Mesendoderm (in vitro differentiated cells): ENCODE measurements around the gene SLIT3.

Experiments used
- DNase-seq: peaks from one replicate; pipeline ENCODE4 v3.0.0; 2013
- H2AK5ac ChIP-seq: 2 replicates; pipeline ENCODE4 v1.6.1; 2013; ENCODE audit warnings: low read length, inconsistent platforms
- H2BK120ac ChIP-seq: 2 replicates; pipeline ENCODE4 v1.6.1; 2013; ENCODE audit warnings: low read depth, mild to moderate bottlenecking, low read length, moderate library complexity, mixed read lengths
- H2BK15ac ChIP-seq: replicated peaks from 2 replicates; pipeline ENCODE4 v1.6.1; 2013; ENCODE audit warnings: low read depth, mild to moderate bottlenecking, moderate library complexity
- H2BK5ac ChIP-seq: 2 replicates; pipeline ENCODE4 v1.6.1; 2013; ENCODE audit warnings: low read length, inconsistent platforms
- H3K18ac ChIP-seq: 2 replicates; pipeline ENCODE4 v1.6.1; 2013; ENCODE audit warnings: mild to moderate bottlenecking, low read length, mixed read lengths
- H3K23ac ChIP-seq: one replicate; pipeline ENCODE4 v1.6.1; 2013; ENCODE audit warnings: low read length
- H3K27ac ChIP-seq: 2 replicates; pipeline ENCODE4 v1.5.1; 2013; ENCODE audit warnings: low read depth, mild to moderate bottlenecking, inconsistent platforms, low read length, moderate library complexity
- H3K27me3 ChIP-seq: 2 replicates; pipeline ENCODE4 v1.6.1; 2013; ENCODE audit warnings: low read length, control low read depth, mild to moderate bottlenecking, inconsistent platforms; ENCODE audit not compliant: insufficient read depth, poor library complexity
- H3K36me3 ChIP-seq: 2 replicates; pipeline ENCODE4 v1.6.1; 2013; ENCODE audit warnings: low read length, inconsistent platforms; ENCODE audit not compliant: control insufficient read depth, insufficient read depth
- H3K4ac ChIP-seq: one replicate; pipeline ENCODE4 v1.6.1; 2013; ENCODE audit warnings: low read depth, mild to moderate bottlenecking, low read length, moderate library complexity
- H3K4me1 ChIP-seq: 2 replicates; pipeline ENCODE4 v1.6.1; 2013; ENCODE audit warnings: low read depth, low read length, inconsistent platforms; ENCODE audit not compliant: control insufficient read depth
- H3K4me2 ChIP-seq: 2 replicates; pipeline ENCODE4 v1.6.1; 2013; ENCODE audit warnings: low read length
- H3K4me3 ChIP-seq: 2 replicates; pipeline ENCODE4 v1.5.1; 2013; ENCODE audit warnings: mild to moderate bottlenecking, low read length
- H3K56ac ChIP-seq: one replicate; pipeline ENCODE4 v1.6.1; 2013; ENCODE audit warnings: low read length
- H3K79me1 ChIP-seq: 2 replicates; pipeline ENCODE4 v1.6.1; 2013; ENCODE audit warnings: low read length, inconsistent platforms
- H3K79me2 ChIP-seq: 2 replicates; pipeline ENCODE4 v1.6.1; 2013; ENCODE audit warnings: mild to moderate bottlenecking, low read length; ENCODE audit not compliant: control insufficient read depth, insufficient read depth
- H3K9ac ChIP-seq: 2 replicates; pipeline ENCODE4 v1.6.1; 2013; ENCODE audit warnings: low read length, inconsistent platforms
- H4K5ac ChIP-seq: one replicate; pipeline ENCODE4 v1.6.1; 2013; ENCODE audit warnings: low read length
- H4K8ac ChIP-seq: one replicate; pipeline ENCODE4 v1.6.1; 2013; ENCODE audit warnings: low read depth, mild to moderate bottlenecking, control low read depth, low read length, moderate library complexity
- WGBS: extraction: QIAGEN DNeasy Blood & Tissue Kit; methylation state at CpG from one replicate; pipeline ENCODE4 v1.1.7; 2013; ENCODE audit warnings: low lambda C conversion rate, missing lambda C conversion rate; ENCODE audit not compliant: insufficient coverage; ENCODE audit errors: extremely low coverage; 5-methylcytosine and 5-hydroxymethylcytosine counted together

SLIT3 gene

DNA sequence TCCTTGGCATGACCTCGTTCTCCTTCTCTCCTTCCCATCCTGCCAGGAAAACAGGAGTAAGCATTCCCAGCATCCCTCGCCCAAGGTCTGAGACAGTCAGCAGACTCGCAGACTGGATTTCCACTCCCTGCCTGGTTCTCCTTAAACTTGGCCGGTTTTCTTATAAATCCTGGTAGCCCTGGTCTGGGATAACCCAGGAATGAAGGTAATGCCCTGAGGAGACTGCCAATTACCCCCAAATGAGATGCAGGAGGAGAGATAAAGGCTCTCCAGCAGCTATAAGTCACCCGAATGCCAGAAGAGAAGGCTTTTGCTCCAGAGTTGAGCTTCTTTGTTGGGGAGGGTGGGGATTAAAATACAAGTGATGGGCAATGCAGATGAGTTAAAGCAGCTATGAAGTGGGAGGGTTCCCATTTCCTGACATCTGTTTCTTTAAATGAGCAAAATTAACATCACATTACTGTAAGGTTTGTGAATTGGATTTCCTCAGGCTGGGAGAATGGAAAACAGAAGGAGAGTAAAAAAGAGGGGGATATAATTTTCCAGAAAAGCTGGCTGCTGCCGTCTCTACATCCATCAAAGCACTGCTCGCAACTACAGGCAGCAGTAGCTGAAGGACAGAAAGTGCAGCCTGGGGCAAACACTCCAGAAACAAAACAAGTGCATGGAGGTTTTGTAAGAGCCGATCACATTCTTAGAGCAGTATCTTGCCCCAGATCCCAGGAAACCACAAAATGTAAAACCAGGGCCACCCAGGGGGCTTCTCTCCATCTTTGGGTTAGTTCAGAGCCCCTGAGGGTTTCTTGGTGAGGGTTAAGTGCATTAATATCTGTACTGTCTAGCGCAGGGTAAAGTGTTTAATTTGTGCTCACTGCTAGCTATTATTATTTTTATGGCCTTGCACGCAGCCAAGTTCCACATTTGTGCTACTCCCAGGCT is 544.2 kb downstream of the SLIT3 start:
- H3K4me3 ChIP-seq, result no peak overlapping the region
- no peaks in the 10 kb centered on the region for H3K79me1 ChIP-seq
- H4K8ac ChIP-seq, result no peak overlapping the region
- H3K23ac ChIP-seq, result no peak overlapping the region
- H3K27me3 ChIP-seq, result no peaks in the 10 kb centered on the region
- no peak overlapping the region for H2BK15ac ChIP-seq
- WGBS, result no CpG with 5 or more reads among the region's 10 CpGs
- H3K79me2 ChIP-seq, result no peaks in the 10 kb centered on the region
- no peak overlapping the region for H3K4me2 ChIP-seq
- H2BK5ac ChIP-seq, result no peak overlapping the region
- no peak overlapping the region for H2AK5ac ChIP-seq
- no peak overlapping the region for H3K56ac ChIP-seq
- DNase-seq, result no peak
- no peak overlapping the region for H3K9ac ChIP-seq
- H3K18ac ChIP-seq, result no peak overlapping the region
- H4K5ac ChIP-seq, result no peak overlapping the region
- H3K36me3 ChIP-seq, result no peaks in the 10 kb centered on the region
- H3K4ac ChIP-seq, result no peak overlapping the region
- H3K4me1 ChIP-seq, result no peaks in the 10 kb centered on the region
- H3K27ac ChIP-seq, result no peak overlapping the region
- H2BK120ac ChIP-seq, result no peak overlapping the region

DNA sequence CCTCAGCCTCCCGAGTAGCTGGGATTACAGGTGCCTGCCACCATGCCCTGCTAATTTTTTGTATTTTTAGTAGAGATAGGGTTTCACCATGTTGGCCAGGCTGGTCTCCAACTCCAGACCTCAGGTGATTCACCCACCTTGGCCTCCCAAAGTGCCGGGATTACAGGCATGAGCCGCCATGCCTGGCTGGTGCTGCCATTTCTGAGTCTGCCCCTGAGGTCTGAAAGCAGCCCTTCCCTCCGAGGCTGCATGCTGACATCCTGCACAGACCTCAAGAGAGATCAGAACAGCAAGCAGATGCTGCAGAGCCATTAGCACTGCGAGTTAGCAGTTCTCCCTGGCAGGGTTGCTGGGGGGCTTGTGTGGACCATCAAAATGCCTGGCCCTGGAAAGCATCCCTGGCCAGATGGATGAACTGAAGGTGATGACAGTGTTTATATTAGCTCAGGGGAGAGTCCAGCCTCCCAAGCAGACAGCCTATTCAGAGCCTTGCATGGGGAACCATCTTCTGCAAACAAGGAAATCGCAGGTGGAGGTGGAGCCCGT is 545.3 kb downstream of the SLIT3 start:
- Histone ChIP-seq H3K9ac (no peak overlapping the region), H3K18ac (no peak overlapping the region), H2BK5ac (no peak overlapping the region), H3K4me1 (no peaks in the 10 kb centered on the region), H2BK15ac (no peak overlapping the region), H3K36me3 (no peaks in the 10 kb centered on the region), H3K4ac (no peak overlapping the region), H3K79me2 (no peaks in the 10 kb centered on the region), H3K27me3 (no peaks in the 10 kb centered on the region), H4K8ac (no peak overlapping the region), H2AK5ac (no peak overlapping the region), H3K4me2 (no peak overlapping the region), H3K4me3 (no peak overlapping the region), H3K56ac (no peak overlapping the region), H3K27ac (no peak overlapping the region), H2BK120ac (no peak overlapping the region), H4K5ac (no peak overlapping the region), H3K23ac (no peak overlapping the region), H3K79me1 (no peaks in the 10 kb centered on the region)
- no CpG with 5 or more reads among the region's 7 CpGs for WGBS
- DNase-seq, result no peak

DNA sequence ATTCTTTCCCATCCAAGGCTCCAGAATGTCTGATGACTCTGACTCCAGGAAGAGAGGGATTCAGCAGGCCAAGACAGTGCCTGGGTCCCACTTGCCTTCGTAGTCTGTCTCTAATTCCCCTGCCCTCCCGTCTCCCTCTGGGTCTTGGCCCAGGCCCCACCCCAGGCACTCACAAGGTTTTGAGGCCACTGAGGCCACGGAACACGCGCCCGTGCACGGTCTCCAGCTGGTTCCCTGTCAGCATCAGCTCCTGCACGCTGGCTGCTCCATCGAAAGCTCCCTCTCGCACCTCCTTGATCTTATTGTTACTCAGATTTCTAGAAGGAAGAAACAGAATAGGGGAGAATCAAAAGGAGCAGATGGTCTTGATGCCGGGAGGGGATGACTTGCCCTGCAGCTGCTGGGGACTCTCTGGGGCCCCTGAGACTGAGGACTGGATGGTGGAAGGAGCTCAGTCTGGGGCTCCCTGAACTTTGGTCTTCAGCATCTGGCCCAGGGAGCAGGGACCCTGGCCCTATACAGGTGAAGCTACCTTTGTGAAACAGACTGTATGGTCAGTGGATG is 547.2 kb downstream of the SLIT3 start:
- H4K5ac ChIP-seq, result no peak overlapping the region
- H3K4ac ChIP-seq, result no peak overlapping the region
- H3K79me2 ChIP-seq, result no peaks in the 10 kb centered on the region
- H2AK5ac ChIP-seq, result no peak overlapping the region
- WGBS, result no CpG with 5 or more reads among the region's 11 CpGs
- H2BK15ac ChIP-seq, result no peak overlapping the region
- H3K36me3 ChIP-seq, result no peaks in the 10 kb centered on the region
- no peak for DNase-seq
- H3K9ac ChIP-seq, result no peak overlapping the region
- H2BK120ac ChIP-seq, result no peak overlapping the region
- H3K27me3 ChIP-seq, result no peaks in the 10 kb centered on the region
- no peaks in the 10 kb centered on the region for H3K79me1 ChIP-seq
- no peak overlapping the region for H3K18ac ChIP-seq
- H3K4me1 ChIP-seq, result no peaks in the 10 kb centered on the region
- no peak overlapping the region for H3K23ac ChIP-seq
- no peak overlapping the region for H3K4me2 ChIP-seq
- no peak overlapping the region for H4K8ac ChIP-seq
- no peak overlapping the region for H3K56ac ChIP-seq
- no peak overlapping the region for H3K4me3 ChIP-seq
- H2BK5ac ChIP-seq, result no peak overlapping the region
- H3K27ac ChIP-seq, result no peak overlapping the region

DNA sequence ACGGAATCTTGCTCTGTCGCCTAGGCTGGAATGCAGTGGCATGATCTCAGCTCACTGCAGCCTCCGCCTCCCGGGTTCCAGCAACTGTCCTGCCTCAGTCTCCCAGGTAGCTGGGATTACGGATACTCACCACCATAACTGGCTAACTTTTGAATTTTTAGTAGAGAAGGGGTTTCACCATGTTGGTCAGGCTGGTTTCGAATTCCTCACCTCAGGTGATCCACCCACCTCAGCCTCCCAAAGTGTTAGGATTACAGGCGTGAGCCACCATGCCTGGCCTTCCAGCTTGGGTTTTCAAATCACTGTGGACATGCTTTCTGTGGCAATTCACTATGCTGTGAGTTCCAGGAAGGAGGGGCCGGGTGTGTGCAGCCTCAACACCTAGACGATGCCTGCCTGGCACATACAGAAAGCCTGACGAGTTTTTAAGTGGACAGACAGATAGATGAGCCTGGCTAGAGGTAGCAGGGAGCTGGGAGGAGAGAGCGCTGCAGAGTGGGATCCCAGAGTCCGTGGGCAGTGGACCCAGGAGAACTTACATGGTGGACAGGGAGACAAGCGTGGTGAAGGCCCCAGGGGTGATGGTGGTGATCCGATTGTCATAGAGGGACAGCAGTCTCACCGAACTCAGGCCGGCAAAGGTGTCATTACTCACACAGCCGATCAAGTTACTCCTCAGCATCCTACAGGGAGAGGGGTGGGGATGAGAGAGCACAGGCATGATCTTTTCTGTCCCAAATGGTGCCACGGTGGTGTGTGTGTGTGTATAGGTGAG is 548.3 kb downstream of the SLIT3 start:
- Histone ChIP-seq H3K27ac (no peak overlapping the region), H3K79me2 (no peaks in the 10 kb centered on the region), H3K56ac (no peak overlapping the region), H3K27me3 (no peaks in the 10 kb centered on the region), H3K9ac (no peak overlapping the region), H3K23ac (no peak overlapping the region), H4K8ac (no peak overlapping the region), H2BK5ac (no peak overlapping the region), H2BK15ac (no peak overlapping the region), H3K18ac (no peak overlapping the region), H3K4me3 (no peak overlapping the region), H3K4me1 (no peaks in the 10 kb centered on the region), H2AK5ac (no peak overlapping the region), H3K4ac (no peak overlapping the region), H3K4me2 (no peak overlapping the region), H2BK120ac (no peak overlapping the region), H4K5ac (no peak overlapping the region), H3K79me1 (no peaks in the 10 kb centered on the region), H3K36me3 (no peaks in the 10 kb centered on the region)
- no peak for DNase-seq
- no CpG with 5 or more reads among the region's 18 CpGs for WGBS

DNA sequence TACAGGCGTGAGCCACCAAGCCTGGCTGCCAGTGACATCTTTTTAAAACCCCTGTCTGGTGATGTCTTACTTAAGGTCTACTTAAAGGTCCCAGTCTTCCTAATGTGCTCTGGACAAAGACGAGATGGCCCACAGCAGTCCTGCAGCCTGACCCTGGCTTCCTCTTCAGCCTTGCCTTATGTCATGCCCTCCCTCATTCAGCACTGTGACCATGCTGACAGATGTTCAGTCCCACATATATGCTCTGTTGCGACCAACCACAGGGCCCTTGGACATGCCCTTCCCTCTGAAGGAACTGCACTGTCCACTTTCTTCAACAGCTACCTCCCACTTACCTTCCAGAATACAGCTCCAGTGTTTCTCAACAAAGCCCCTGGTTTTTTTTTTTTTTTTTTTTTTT is 548.9 kb downstream of the SLIT3 start:
- H2BK5ac ChIP-seq, result no peak overlapping the region
- H2AK5ac ChIP-seq, result no peak overlapping the region
- no peak for DNase-seq
- H3K4ac ChIP-seq, result no peak overlapping the region
- no peaks in the 10 kb centered on the region for H3K79me2 ChIP-seq
- H3K27me3 ChIP-seq, result no peaks in the 10 kb centered on the region
- H3K79me1 ChIP-seq, result no peaks in the 10 kb centered on the region
- no peak overlapping the region for H3K9ac ChIP-seq
- no peak overlapping the region for H3K4me2 ChIP-seq
- no peaks in the 10 kb centered on the region for H3K4me1 ChIP-seq
- no peak overlapping the region for H4K8ac ChIP-seq
- WGBS, result no CpG with 5 or more reads among the region's 3 CpGs
- no peak overlapping the region for H3K27ac ChIP-seq
- no peak overlapping the region for H2BK120ac ChIP-seq
- H3K18ac ChIP-seq, result no peak overlapping the region
- no peaks in the 10 kb centered on the region for H3K36me3 ChIP-seq
- H3K4me3 ChIP-seq, result no peak overlapping the region
- H2BK15ac ChIP-seq, result no peak overlapping the region
- no peak overlapping the region for H3K23ac ChIP-seq
- no peak overlapping the region for H4K5ac ChIP-seq
- no peak overlapping the region for H3K56ac ChIP-seq
